ENCODE measurements around the gene CLEC2A. TPM values are rescaled to one million over a fixed set of nuclear protein-coding genes. Genes with fewer than 3 reads are reported as not detected.
A peak's percentile ranks its signal among the peaks of the same experiment; 100 is the strongest.

CLEC2A gene
- total RNA-seq, 1 experiment from 2014 or later: not detected

GRCh38 chr12:9943240-9943639, 11.1 kb upstream of the CLEC2A start:
- no peaks in the 10 kb centered on the region for H3K79me2 ChIP-seq (ENCODE audit: low read depth)
- H3K9me2 ChIP-seq (ENCODE audit: insufficient read depth): no peaks in the 10 kb centered on the region
- no peaks in the 10 kb centered on the region for H3K9me3 ChIP-seq (ENCODE audit: insufficient read depth, low read depth)
- H3K36me3 ChIP-seq (ENCODE audit: low read depth): no peaks in the 10 kb centered on the region
- TF ChIP-seq EZH2 (IDR thresholded peaks at IDR 0.05; ENCODE audit: low read depth) (no peak), CTCF (conservative IDR thresholded peaks at IDR 0.05) (no peak)
- intact Hi-C loops (cut with micrococcal nuclease; ENCODE audit: unreplicated experiment): loop anchor here (5.0 kb wide), 1 partner anchor 199 kb away; no protein-coding TSS in a partner anchor
- no peak overlapping the region for H3K27ac ChIP-seq
- H3K4me1 ChIP-seq (replicated peaks; ENCODE audit: insufficient read depth): no peaks in the 10 kb centered on the region
- no peaks in the 10 kb centered on the region for H3F3A ChIP-seq (ENCODE audit: insufficient read depth, low read depth)
- H4K20me1 ChIP-seq (ENCODE audit: insufficient read depth): no peaks in the 10 kb centered on the region
- no peak for DNase-seq
- H2AFZ ChIP-seq: no peak overlapping the region
- BruUV-seq (replicated peaks): no TSS peak
- H3K4me3 ChIP-seq: no peak overlapping the region
- ChIA-PET CTCF (no interaction called here), POLR2A (ENCODE audit: unreplicated experiment) (no interaction called here)
- no peak overlapping the region for H3K4me2 ChIP-seq
- no peaks in the 10 kb centered on the region for H3K27me3 ChIP-seq (ENCODE audit: insufficient read depth, low read depth)

GRCh38 chr12:9941838-9942237, 9.7 kb upstream of the CLEC2A start:
- POLR2A ChIA-PET (ENCODE audit: unreplicated experiment): no interaction called here

GRCh38 chr12:9940375-9940774, 8.2 kb upstream of the CLEC2A start:
- H3K79me2 ChIP-seq (ENCODE audit: low read depth): no peaks in the 10 kb centered on the region
- H3K4me3 ChIP-seq: no peak overlapping the region
- no peak overlapping the region for H2AFZ ChIP-seq
- intact Hi-C loops (cut with micrococcal nuclease; ENCODE audit: unreplicated experiment): loop anchor here (5.0 kb wide), 1 partner anchor 202 kb away; no protein-coding TSS in a partner anchor
- POLR2A ChIA-PET (ENCODE audit: unreplicated experiment): interaction anchor here (0.6 kb wide), 1 partner anchor 61 kb away, joined by 4 read pairs; no protein-coding TSS in a partner anchor
- H3K9me3 ChIP-seq (ENCODE audit: insufficient read depth, low read depth): no peaks in the 10 kb centered on the region
- no peak for DNase-seq
- no peaks in the 10 kb centered on the region for H3F3A ChIP-seq (ENCODE audit: insufficient read depth, low read depth)
- no peak overlapping the region for H3K4me2 ChIP-seq
- CTCF ChIA-PET: no interaction called here
- no TSS peak for BruUV-seq (replicated peaks)
- no peak overlapping the region for H3K27ac ChIP-seq
- no peaks in the 10 kb centered on the region for H3K27me3 ChIP-seq (ENCODE audit: insufficient read depth, low read depth)
- peak; percentile 30; the same call in 1 of the 2 replicates for TF ChIP-seq CTCF (conservative IDR thresholded peaks at IDR 0.05)
- no peak for TF ChIP-seq EZH2 (IDR thresholded peaks at IDR 0.05; ENCODE audit: low read depth)
- no peaks in the 10 kb centered on the region for H3K9me2 ChIP-seq (ENCODE audit: insufficient read depth)
- H3K4me1 ChIP-seq (replicated peaks; ENCODE audit: insufficient read depth): no peaks in the 10 kb centered on the region
- H4K20me1 ChIP-seq (ENCODE audit: insufficient read depth): no peaks in the 10 kb centered on the region
- no peaks in the 10 kb centered on the region for H3K36me3 ChIP-seq (ENCODE audit: low read depth)

More at GRCh38 chr12:9941838-9942237, 9.7 kb upstream of the CLEC2A start:
- no peaks in the 10 kb centered on the region for H3F3A ChIP-seq (ENCODE audit: insufficient read depth, low read depth)
- no peaks in the 10 kb centered on the region for H4K20me1 ChIP-seq (ENCODE audit: insufficient read depth)
- no peak overlapping the region for H2AFZ ChIP-seq
- no peak overlapping the region for H3K27ac ChIP-seq
- CTCF ChIA-PET: interaction anchor here (0.6 kb wide), 3 partner anchors 149 to 308 kb away, joined by 3 to 5 read pairs (median 3); no protein-coding TSS in a partner anchor
- H3K4me2 ChIP-seq: no peak overlapping the region
- no peaks in the 10 kb centered on the region for H3K9me3 ChIP-seq (ENCODE audit: insufficient read depth, low read depth)
- BruUV-seq (replicated peaks): no TSS peak
- no peak for DNase-seq
- no peak overlapping the region for H3K4me3 ChIP-seq
- H3K4me1 ChIP-seq (replicated peaks; ENCODE audit: insufficient read depth): no peaks in the 10 kb centered on the region
- H3K9me2 ChIP-seq (ENCODE audit: insufficient read depth): no peaks in the 10 kb centered on the region
- H3K36me3 ChIP-seq (ENCODE audit: low read depth): no peaks in the 10 kb centered on the region
- no peak for TF ChIP-seq CTCF (conservative IDR thresholded peaks at IDR 0.05)
- TF ChIP-seq EZH2 (IDR thresholded peaks at IDR 0.05; ENCODE audit: low read depth): no peak
- intact Hi-C loops (cut with micrococcal nuclease; ENCODE audit: unreplicated experiment): loop anchor here (5.0 kb wide), 1 partner anchor 200 kb away; no protein-coding TSS in a partner anchor
- H3K27me3 ChIP-seq (ENCODE audit: insufficient read depth, low read depth): no peaks in the 10 kb centered on the region
- no peaks in the 10 kb centered on the region for H3K79me2 ChIP-seq (ENCODE audit: low read depth)
